Endothelial cell of umbilical vein (primary cell): ENCODE data around the gene OR2V1. TPM values are rescaled to one million over a fixed set of nuclear protein-coding genes. Genes with fewer than 3 reads are reported as not detected.

ENCODE experiments used
- BruUV-seq: library from RNA; stranded (reverse); fragments of 400-500 nt; replicated peaks from 2 replicates; lab custom pipeline; 2021; lab: Mats Ljungman, UMichigan
- CTCF ChIA-PET: fragments of 300-600, 350-600 bp; sonication (Branson Sonifier 250); formaldehyde crosslinking; loops from one replicate; lab custom pipeline; 2021; ENCODE audit warnings: antibody characterized with exemption, inconsistent platforms; lab: Charles Lee
- POLR2A ChIA-PET: fragments of 300-600, 350-600 bp; sonication (Branson Sonifier 250); formaldehyde crosslinking; loops from one replicate; lab custom pipeline; 2021; ENCODE audit warnings: antibody characterized with exemption, inconsistent platforms; lab: Charles Lee
- DNase-seq: peaks from one replicate; pipeline ENCODE4 v3.0.0-alpha.2; 2011; ENCODE audit warnings: low read depth, low spot score
- FAIRE-seq: peaks from 2 replicates; lab custom pipeline; 2011; peaks lifted over from hg19 to GRCh38; lab: Jason Lieb, UNC
- H2AFZ ChIP-seq: 2 replicates; pipeline ENCODE4 v1.6.0; 2012; ENCODE audit warnings: low read depth, low read length, control low read depth, inconsistent platforms
- H3K27ac ChIP-seq: 2 replicates; pipeline ENCODE4 v1.5.1; 2011; ENCODE audit warnings: low read depth, mild to moderate bottlenecking, control low read depth, low read length, moderate library complexity; ENCODE audit not compliant: insufficient read depth
- H3K27me3 ChIP-seq, 2 experiments: 2 replicates each; pipeline versions ENCODE4 v1.6.0 to v1.6.1; 2011; ENCODE audit warnings: low read length in 2 of 2, mixed read lengths in 1 of 2; ENCODE audit not compliant: control insufficient read depth in 2 of 2, insufficient read depth in 2 of 2
- H3K36me3 ChIP-seq, 2 experiments: 2 replicates in 1 of 2; 3 replicates in 1 of 2; pipeline ENCODE4 v1.5.1; 2011; ENCODE audit warnings: low read length in 2 of 2, mild to moderate bottlenecking in 1 of 2, moderate library complexity in 1 of 2; ENCODE audit not compliant: control insufficient read depth in 2 of 2, insufficient read depth in 2 of 2; ENCODE audit errors: extremely low read depth in 1 of 2
- H3K4me1 ChIP-seq: 3 replicates; pipeline ENCODE4 v1.5.1; 2011; ENCODE audit warnings: mild to moderate bottlenecking, low read length; ENCODE audit not compliant: control insufficient read depth, insufficient read depth; ENCODE audit errors: extremely low read depth
- H3K4me2 ChIP-seq: 2 replicates; pipeline ENCODE4 v1.6.1; 2011; ENCODE audit warnings: low read length, control low read depth, mixed read lengths; ENCODE audit not compliant: insufficient read depth
- H3K4me3 ChIP-seq, 3 experiments: fragments of 200-600 bp in 1 of 3; sonication (generic), shearing (Covaris generic) in 1 of 3; replicated peaks in 1 of 3; 2 replicates each; pipeline ENCODE4 v1.5.1; 2011 to 2016; ENCODE audit warnings: control low read depth in 3 of 3, low read length in 3 of 3, mild to moderate bottlenecking in 2 of 3, inconsistent platforms in 1 of 3, low read depth in 1 of 3, moderate library complexity in 1 of 3; ENCODE audit not compliant: insufficient read depth in 1 of 3
- H3K79me2 ChIP-seq: 2 replicates; pipeline ENCODE4 v1.6.0; 2012; ENCODE audit warnings: low read length, inconsistent platforms; ENCODE audit not compliant: control insufficient read depth, insufficient read depth
- H3K9ac ChIP-seq: replicated peaks from 2 replicates; pipeline ENCODE3; 2011; ENCODE audit warnings: low read length, control low read depth; ENCODE audit not compliant: insufficient read depth; ENCODE audit errors: extremely low read depth
- H3K9me1 ChIP-seq: replicated peaks from 3 replicates; pipeline ENCODE4 v1.6.0; 2011; ENCODE audit warnings: mild to moderate bottlenecking, low read length; ENCODE audit not compliant: control insufficient read depth, insufficient read depth; ENCODE audit errors: extremely low read depth
- H3K9me3 ChIP-seq: replicated peaks from 2 replicates; pipeline ENCODE4 v1.5.1; 2012; ENCODE audit warnings: low read length, inconsistent platforms; ENCODE audit not compliant: control insufficient read depth, insufficient read depth
- H4K20me1 ChIP-seq: replicated peaks from 2 replicates; pipeline ENCODE3; 2011; ENCODE audit warnings: mild to moderate bottlenecking, low read length; ENCODE audit not compliant: control insufficient read depth, insufficient read depth; ENCODE audit errors: extremely low read depth
- CTCF ChIP-seq, 2 donors: IDR thresholded peaks; 1 replicate in 1 of 2; 2 replicates in 1 of 2; pipeline ENCODE4 v1.5.1; 2011; ENCODE audit warnings: low read length in 2 of 2, mild to moderate bottlenecking in 2 of 2, moderate library complexity in 2 of 2, control low read depth in 1 of 2, inconsistent platforms in 1 of 2, low read depth in 1 of 2; ENCODE audit not compliant: insufficient read depth in 1 of 2; ENCODE audit errors: extremely low read depth in 1 of 2
- EZH2 ChIP-seq: IDR thresholded peaks from 2 replicates; pipeline ENCODE4 v1.6.1; 2012; ENCODE audit warnings: borderline replicate concordance, low read depth, mild to moderate bottlenecking, moderate library complexity, low read length, inconsistent platforms; ENCODE audit not compliant: severe bottlenecking
- FOS ChIP-seq: IDR thresholded peaks from 2 replicates; pipeline ENCODE4 v1.6.1; 2011; ENCODE audit warnings: mild to moderate bottlenecking, low read length, moderate library complexity, borderline replicate concordance; ENCODE audit not compliant: insufficient read depth
- GATA2 ChIP-seq: IDR thresholded peaks from 2 replicates; pipeline ENCODE4 v1.7.0; 2011; ENCODE audit warnings: low read depth, mild to moderate bottlenecking, moderate library complexity, mixed read lengths, low read length; ENCODE audit not compliant: insufficient read length, insufficient read depth
- JUN ChIP-seq: IDR thresholded peaks from 2 replicates; pipeline ENCODE4 v1.6.1; 2011; ENCODE audit warnings: borderline replicate concordance, low read depth; ENCODE audit not compliant: insufficient read length, insufficient read depth
- MAX ChIP-seq: IDR thresholded peaks from 2 replicates; pipeline ENCODE4 v1.6.1; 2011; ENCODE audit not compliant: insufficient read depth, insufficient read length
- MYC ChIP-seq: IDR thresholded peaks from one replicate; pipeline ENCODE4 v1.6.1; 2011; ENCODE audit warnings: mild to moderate bottlenecking, low read depth, low read length
- POLR2A ChIP-seq: IDR thresholded peaks from 2 replicates; pipeline ENCODE4 v1.6.1; 2012; ENCODE audit warnings: low read depth, mild to moderate bottlenecking, control low read depth, low read length
- POLR2AphosphoS5 ChIP-seq: IDR thresholded peaks from 2 replicates; pipeline ENCODE4 v1.6.1; 2012; ENCODE audit warnings: low read depth, mild to moderate bottlenecking, control low read depth, low read length, moderate library complexity; ENCODE audit not compliant: insufficient read depth
- dilution Hi-C: fragments of 300-500 bp; cut with MboI; formaldehyde crosslinking; loops from one replicate; pipeline ENCODE4 v1.15.0; 2019; ENCODE audit warnings: low sequenced_read_pairs; ENCODE audit not compliant: extremely low pct_ligation_motif_present
- intact Hi-C: fragments of 100-400 bp; cut with micrococcal nuclease; formaldehyde crosslinking; loops from one replicate; pipeline ENCODE4 v1.10.0; 2022
- polyA plus RNA-seq, 4 experiments: library from polyadenylated mRNA; depleted of rRNA in 3 of 4; stranded (reverse) in 3 of 4; unstranded in 1 of 4; fragments of >200 nt; gene quantifications; 2 replicates each; pipeline versions ENCODE4 v1.2.1 to v1.2.3, GENCODE V29; 2011 to 2012; ENCODE audit warnings: missing spikeins in 1 of 4
- total RNA-seq: library from RNA; stranded (reverse); gene quantifications from 2 replicates; pipeline ENCODE4 v1.2.3, GENCODE V29; 2021

OR2V1 gene
- total and polyA plus RNA-seq, 2 donors (not counting 3 experiments of a cell fraction or from before 2014, with no cell fraction given), result not detected

DNA sequence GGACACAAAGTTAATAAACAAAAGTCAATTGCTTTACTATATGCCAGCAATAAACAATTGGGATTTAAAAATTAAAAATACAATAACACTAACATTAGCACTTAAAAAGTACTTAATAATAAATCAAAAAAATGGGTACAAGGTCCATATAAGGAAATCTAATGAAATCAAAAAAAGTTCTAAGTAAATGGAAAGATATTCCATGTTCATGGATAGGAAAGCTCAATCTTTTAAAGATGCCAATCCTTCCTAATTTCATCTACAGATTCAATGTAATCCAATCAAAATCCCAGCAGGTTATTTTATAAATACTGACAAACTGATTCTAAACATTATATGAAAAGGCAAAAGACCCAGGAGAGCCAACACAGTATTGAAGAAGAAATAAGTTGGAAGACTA, 49.0 kb downstream of the OR2V1 start:
- dilution Hi-C loops, result no loop called here

More for the DNA sequence above, 49.0 kb downstream of the OR2V1 start:
- no peaks in the 10 kb centered on the region for H4K20me1 ChIP-seq
- H3K9me3 ChIP-seq, result no peaks in the 10 kb centered on the region
- intact Hi-C loops, result loop anchor here (10.0 kb wide), 1 partner anchor 297 kb away; no protein-coding TSS in a partner anchor
- H3K9ac ChIP-seq, result no peak overlapping the region
- BruUV-seq, result no TSS peak
- peaks cover 2% of the 10 kb centered on the region in 2 experiments for H3K27me3 ChIP-seq
- no peaks in the 10 kb centered on the region for H3K9me1 ChIP-seq
- DNase-seq (no peak), FAIRE-seq (no peak)
- no peaks in the 10 kb centered on the region for H3K4me1 ChIP-seq
- H3K79me2 ChIP-seq, result no peaks in the 10 kb centered on the region
- POLR2A ChIA-PET, result no interaction called here
- no peak overlapping the region for H2AFZ ChIP-seq
- no peak overlapping the region for H3K4me2 ChIP-seq
- H3K4me3 ChIP-seq, result no peak overlapping the region
- no peaks in the 10 kb centered on the region for H3K36me3 ChIP-seq
- no peak overlapping the region for H3K27ac ChIP-seq
- CTCF ChIA-PET, result no interaction called here
- TF ChIP-seq MAX, result no peak
- no peak for TF ChIP-seq MYC
- no peak for TF ChIP-seq POLR2A
- no peak for TF ChIP-seq EZH2
- TF ChIP-seq GATA2, result no peak
- TF ChIP-seq POLR2AphosphoS5, result no peak
- TF ChIP-seq JUN, result no peak
- TF ChIP-seq FOS, result no peak
- TF ChIP-seq CTCF (IDR thresholded peaks at IDR 0.05; ENCODE audit: extremely low read depth in 1 of 2, insufficient read depth in 1 of 2, low read depth in 1 of 2, low read length in 2 of 2), result no peak
